ENCODE measurements around the gene HOXC9.

Gene HOXC9

GRCh38 chr12:54015018-54015931, 15.3 kb downstream of the HOXC9 start:
- no peak for DNase-seq

- no peak for DNase-seq
These were observed 16.1 kb downstream of the HOXC9 start for GRCh38 chr12:54016051-54016450.

GRCh38 chr12:54016478-54016964, 16.6 kb downstream of the HOXC9 start:
- no peak for DNase-seq

GRCh38 chr12:54017027-54017788, 17.2 kb downstream of the HOXC9 start:
- no peak for DNase-seq

DNA sequence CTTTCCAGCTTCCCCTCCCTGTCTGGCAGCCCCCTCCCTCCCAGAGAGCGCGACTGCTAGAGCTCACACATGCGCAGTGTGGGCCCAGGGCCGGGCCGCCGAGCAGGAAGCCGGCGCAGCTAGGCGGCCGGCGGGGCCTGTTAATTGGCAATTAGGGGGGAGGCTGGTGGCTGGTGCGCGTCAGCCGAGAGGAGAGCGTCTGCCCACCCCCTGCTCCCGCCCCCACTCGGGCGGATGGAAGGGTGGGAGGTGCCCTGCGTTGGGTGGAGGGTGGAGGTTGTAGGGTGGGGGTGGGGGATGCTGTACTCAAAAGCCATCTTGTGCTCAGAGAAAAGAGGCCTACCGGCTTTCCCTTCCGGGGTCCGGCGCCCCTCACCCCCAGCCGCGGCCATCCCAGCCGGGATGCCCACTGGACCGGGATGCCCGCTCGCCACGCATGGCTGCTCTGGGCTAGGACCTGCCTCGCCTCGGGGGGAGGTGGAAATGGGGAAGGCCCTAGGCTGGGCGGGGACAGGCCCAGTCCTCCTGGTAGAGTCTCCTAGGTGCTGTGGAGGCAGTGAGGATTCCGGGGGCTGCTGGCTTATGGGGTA, 18.0 kb downstream of the HOXC9 start:
- peak; percentile 68 for DNase-seq

DNA sequence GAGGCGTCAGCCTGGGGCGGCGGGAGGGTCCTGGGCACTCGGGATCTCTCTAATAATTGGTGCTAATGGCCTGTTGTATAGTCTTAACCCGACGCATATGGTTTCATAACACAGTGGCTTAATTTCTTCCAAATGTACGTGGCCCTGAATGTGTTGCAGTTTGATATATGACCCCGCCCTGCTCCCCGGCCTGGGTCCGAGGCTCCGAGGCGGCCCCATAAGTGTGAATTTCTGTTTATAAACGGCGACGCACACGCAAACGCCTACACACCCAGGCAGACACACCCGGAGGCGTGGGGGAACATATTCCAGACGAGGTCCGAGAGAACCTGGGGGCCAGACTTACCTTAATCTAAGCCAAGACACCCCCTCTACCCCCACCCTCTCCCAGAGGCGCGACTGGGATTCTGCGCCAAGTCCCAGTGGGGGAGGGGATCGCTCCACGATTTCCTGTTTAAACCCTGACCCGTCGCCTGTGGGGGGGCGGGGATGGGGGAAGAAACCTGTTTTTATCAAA, 18.6 kb downstream of the HOXC9 start:
- no peak for DNase-seq

DNA sequence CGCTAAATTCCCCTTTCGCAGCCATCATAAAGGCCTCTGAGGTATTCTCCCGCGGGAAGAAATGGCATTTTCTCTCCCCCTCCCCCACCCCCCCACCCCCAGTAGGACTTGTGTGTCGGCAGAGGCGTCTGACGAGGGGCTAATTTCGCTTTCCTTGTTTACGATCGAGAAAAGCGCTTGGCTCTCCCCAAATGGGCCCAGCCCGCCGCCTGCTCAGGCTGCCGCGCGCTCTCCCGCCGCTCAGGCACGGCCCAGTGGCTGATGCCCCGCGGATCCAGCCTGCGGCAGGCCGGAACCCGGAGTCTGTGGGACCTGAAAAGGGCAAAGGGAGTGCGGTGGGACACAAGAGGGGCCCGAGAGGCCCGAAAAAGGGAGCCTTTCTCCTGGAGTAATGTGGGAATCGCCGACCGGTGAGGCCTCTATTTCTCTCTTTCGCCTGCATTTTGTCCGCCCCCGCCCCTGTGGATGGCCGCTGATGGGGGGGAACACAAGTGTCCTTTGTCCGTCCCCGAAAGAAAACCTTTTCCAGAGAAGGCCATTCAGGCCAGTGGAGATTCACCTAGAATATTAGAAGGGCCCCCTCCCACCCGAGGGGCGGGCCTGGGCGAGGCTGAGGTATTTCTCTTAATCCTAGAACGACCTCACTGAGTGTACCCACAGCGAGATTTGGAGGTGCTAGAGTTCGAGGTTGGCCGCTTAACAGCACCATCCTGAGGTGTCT, 19.3 kb downstream of the HOXC9 start:
- DNase-seq = no peak

DNA sequence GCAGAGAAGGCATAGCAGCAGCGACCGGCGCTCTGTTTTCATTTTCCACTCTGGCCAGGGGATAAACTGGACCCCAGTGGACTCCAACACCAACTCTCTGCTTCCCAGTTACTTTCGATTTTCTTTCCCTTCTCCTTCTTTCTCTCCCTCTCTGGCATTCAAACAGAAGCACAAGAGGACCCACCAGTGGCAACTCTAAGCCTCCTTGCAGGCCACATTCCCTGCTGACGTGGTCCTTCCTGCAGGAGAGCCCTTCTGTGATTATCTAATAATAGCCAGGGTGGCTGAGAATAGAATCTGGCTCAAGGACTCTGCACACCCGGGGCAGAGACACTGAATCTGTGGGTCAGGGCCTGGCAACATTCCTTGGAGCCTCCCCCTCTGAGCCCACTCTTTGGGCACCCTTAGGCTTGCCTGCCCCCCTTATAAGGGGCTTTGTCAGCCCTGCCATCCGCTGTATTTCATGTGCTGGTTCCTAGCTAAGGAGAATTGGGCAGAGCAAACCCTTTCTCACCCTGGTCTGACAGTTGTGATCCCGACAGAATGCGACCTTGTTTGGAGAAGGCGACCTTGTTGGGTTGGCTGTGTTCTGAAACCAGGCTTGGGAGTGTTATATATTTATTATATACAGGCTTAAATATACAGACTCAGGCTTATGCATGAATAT, 20.1 kb downstream of the HOXC9 start:
- DNase-seq = no peak

- DNase-seq = no peak
These were observed 20.8 kb downstream of the HOXC9 start for GRCh38 chr12:54020591-54021405.

GRCh38 chr12:54021432-54022013, 21.6 kb downstream of the HOXC9 start:
- DNase-seq = no peak

GRCh38 chr12:54022960-54023884, 23.3 kb downstream of the HOXC9 start:
- no peak for DNase-seq

GRCh38 chr12:54024127-54024526, 24.2 kb downstream of the HOXC9 start:
- no peak for DNase-seq

DNA sequence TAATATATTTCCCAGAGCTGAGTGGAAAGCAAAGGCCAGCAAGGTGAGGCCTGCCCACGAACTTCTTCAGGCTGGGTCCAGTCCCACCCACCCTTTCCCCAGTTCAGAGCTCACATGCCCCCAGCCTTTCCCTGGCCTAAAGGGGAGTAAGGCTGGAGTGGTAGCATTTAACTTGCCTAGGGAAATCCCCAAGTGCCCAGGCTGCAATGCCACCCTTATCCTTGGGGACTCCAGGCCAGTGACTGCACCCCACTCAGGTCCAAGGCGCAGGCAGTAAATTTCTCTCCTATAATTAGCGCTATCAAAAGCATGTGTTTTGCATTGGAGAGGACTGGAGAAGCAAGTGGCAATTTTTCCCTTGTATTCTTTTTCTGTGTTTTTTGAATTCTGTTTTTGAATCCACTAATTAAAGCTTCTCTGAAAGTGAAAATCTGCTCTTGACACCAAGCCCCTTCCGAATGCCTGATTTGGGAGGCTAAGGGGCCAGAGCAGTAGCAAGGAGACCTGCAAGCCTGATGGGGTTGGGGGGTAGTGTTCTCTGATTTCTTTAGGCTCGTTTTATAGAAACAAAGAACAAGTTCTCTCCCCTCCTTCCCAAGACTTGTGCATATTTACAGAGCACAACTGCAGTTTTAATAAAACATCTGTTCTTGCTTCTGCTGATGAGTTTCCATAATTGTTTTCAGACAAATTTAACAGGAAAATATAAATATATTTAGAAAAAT, 24.8 kb downstream of the HOXC9 start:
- DNase-seq = no peak

DNA sequence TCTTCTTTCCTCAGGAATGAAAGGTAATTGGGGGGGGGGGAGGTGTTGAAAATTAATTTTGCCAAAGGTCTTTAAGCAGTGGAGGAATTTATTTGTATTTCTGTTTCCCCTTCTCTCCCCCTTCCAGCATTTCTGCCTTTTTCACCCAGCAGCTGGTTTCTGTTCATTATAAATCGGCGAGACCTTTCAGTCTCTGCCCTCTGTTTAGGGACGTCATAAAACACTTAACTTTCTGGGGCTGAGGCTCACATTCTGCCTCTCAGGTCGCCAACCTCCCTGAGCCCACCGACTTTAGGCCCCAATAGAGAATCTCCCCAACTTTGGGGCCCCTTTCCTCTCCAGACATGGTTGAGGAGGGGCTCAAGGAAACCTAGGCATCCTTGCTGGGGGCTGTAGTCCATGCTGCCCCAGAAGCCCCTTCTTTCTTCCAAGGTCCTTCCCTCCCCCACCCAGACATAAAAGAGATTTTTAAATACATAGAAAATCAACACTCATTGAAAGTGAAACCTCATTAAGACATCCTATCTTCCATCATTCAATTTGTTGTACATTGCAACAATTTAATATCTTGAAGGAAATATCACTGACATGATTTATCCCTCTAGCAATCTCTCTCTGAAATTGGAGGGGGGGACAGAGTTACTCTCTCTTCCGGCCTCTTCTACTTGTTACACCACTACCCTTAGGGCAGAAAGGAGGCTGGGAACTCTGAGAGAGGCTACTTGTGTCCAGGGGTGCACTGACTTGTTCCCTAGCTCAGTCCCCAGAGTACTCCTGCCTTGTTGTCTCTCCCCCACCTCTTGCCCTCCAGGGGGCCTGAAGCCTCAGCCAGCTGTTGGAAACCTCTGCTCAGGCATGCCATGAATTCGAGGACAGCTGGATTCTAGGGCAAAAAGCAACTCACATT, 25.8 kb downstream of the HOXC9 start:
- DNase-seq = no peak

- no peak for DNase-seq
These were observed 26.9 kb downstream of the HOXC9 start for GRCh38 chr12:54026640-54027441.

DNA sequence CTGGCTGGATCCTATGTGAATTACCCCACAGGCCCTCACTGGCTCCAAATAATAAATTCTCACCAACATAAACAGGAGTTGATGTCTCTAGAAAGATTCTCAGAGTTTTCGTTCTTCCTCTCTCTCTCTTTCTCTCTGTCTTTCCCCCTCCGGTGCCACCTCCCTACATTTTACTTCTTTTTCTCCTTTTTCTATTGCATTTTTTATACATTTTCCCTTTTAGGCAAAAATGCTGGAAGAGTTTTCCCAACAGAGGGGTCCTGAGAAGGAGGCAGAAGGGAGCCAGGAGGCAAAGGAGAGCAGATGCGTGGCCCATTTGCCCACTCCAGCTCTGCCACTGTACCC, 27.5 kb downstream of the HOXC9 start:
- no peak for DNase-seq

Measured in fibroblast of skin of scalp (primary cell).